Fibroblast of the aortic adventitia (primary cell): ENCODE results near the gene GPATCH1. TPM values are rescaled to one million over a fixed set of nuclear protein-coding genes. Genes with fewer than 3 reads are reported as not detected.
"Not testable (repeated sequence)": the region's sequence is repeated elsewhere in the genome, so short reads cannot be mapped to it uniquely, and the experiment has no call there.

ENCODE experiments used
- DNase-seq: peaks from one replicate; pipeline ENCODE4 v3.0.0-alpha.2; 2010; ENCODE audit warnings: low read depth
- H3K4me3 ChIP-seq: 2 replicates; pipeline ENCODE4 v1.5.1; 2011; ENCODE audit warnings: low read depth, mild to moderate bottlenecking, control low read depth, low read length, moderate library complexity
- total RNA-seq: library from RNA; depleted of rRNA; stranded (reverse); fragments of >200 nt; gene quantifications from 2 replicates; pipeline ENCODE4 v1.2.3, GENCODE V29; 2012; ENCODE audit warnings: low replicate concordance
- TF ChIP-seq, protein P1 (sequence below): IDR thresholded peaks from 2 replicates; pipeline ENCODE4 v1.5.1; 2011; ENCODE audit warnings: mild to moderate bottlenecking, low read length, control low read depth, inconsistent platforms; ENCODE audit not compliant: insufficient read depth

The GPATCH1 gene
- total RNA-seq, 1 donor = 7.8 TPM

DNA sequence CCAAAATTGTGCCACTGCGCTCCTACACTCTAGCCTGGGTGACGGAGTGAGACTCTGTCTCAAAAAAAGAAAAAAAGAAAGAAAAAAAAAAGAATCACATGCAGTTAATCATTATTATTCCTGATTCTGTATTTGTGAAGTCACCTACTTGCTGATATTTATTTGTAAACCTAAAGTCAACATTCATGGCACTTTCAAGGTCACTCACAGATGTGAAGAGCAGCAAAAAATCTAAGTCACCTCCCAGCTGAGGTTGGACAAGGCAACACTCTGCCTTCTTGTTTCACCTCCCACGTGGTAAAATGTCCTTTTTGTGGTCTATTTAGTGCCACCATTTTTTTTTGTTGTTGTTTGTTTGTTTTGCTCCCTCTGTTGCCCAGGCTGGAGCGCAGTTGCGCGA lies 77.4 kb downstream of the GPATCH1 start:
- H3K4me3 ChIP-seq = no peak overlapping the region
- no peak for DNase-seq
- TF ChIP-seq, protein P1, sequence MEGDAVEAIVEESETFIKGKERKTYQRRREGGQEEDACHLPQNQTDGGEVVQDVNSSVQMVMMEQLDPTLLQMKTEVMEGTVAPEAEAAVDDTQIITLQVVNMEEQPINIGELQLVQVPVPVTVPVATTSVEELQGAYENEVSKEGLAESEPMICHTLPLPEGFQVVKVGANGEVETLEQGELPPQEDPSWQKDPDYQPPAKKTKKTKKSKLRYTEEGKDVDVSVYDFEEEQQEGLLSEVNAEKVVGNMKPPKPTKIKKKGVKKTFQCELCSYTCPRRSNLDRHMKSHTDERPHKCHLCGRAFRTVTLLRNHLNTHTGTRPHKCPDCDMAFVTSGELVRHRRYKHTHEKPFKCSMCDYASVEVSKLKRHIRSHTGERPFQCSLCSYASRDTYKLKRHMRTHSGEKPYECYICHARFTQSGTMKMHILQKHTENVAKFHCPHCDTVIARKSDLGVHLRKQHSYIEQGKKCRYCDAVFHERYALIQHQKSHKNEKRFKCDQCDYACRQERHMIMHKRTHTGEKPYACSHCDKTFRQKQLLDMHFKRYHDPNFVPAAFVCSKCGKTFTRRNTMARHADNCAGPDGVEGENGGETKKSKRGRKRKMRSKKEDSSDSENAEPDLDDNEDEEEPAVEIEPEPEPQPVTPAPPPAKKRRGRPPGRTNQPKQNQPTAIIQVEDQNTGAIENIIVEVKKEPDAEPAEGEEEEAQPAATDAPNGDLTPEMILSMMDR = no peak

DNA sequence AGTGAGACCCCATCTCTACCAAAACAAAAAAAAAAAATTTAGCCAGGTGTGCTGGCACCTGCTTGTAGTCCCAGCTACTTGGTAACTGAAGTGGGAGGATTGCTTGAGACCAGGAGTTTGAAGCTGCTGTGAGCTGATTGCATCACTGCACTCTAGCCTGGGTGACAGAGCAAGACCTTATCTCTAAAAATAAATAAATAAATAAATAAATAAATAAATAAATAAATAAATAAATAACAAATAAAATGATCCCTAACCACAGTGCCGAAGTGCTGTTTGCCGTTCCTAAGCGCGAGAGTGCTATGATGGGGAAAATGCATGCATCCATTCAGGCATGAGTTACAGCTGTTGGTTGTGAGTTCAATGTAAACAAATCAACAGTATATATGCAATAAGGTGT lies 78.2 kb downstream of the GPATCH1 start:
- no peak for DNase-seq
- H3K4me3 ChIP-seq = no peak overlapping the region
- TF ChIP-seq, protein P1 = no peak

DNA sequence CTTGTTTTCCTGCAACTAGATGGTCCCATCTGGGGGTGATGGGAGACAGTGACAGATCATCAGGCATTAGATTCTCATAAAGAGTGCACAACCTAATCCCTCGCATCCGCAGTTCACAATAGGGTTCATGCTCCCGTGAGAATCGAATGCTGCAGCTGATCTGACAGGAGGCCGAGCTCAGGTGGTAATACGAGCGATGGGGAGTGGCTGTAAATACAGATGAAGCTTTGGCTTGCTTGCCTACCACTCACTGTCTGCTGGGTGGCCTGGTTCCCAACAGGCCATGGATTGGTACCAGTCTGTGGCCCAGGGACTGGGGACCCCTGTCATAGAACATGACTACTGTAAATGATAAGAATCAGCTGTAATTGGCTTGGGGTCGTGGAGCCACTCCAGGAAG lies 78.9 kb downstream of the GPATCH1 start:
- TF ChIP-seq, protein P1 = no peak

DNA sequence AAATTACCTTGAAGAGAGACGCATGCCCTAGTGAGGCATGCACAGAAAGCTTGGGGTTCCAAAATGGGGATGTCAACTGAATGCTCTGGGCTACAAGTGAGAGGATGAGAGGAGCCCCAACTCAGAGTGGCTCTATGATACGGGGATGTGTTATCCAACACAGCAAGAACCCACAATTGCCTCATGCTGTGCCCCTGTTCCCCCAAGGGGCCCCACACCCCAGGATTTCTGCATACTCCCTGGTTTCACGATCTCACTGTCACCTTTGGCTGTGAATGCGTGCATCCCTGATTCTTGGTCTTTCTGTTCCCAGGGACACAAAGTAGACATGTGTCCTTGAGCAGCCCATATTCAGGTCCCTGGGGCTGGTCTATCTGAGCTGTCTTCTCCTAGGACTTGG lies 80.2 kb downstream of the GPATCH1 start:
- TF ChIP-seq, protein P1 = no peak
- no peak overlapping the region for H3K4me3 ChIP-seq
- no peak for DNase-seq

More for the DNA sequence above, 78.9 kb downstream of the GPATCH1 start:
- no peak overlapping the region for H3K4me3 ChIP-seq
- no peak for DNase-seq

DNA sequence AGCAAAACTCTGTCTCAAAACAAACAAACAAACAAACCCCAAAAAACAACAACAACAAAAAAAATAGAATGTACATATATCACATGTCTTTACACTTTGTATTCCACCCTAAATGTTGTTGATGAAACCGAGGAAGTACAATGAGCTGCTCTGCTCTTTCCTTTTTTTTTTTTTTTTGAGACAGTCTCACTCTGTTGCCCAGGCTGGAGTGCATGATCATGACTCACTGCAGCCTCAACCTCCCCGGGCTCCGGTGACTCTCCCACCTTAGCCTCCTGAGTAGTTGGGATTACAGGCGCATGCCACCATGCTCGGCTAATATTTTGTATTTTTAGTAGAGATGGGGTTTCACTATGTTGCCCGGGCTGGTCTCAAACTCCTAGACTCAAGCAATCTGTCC lies 82.5 kb downstream of the GPATCH1 start:
- TF ChIP-seq, protein P1 = no peak
- DNase-seq = no peak
- no peak overlapping the region for H3K4me3 ChIP-seq

DNA sequence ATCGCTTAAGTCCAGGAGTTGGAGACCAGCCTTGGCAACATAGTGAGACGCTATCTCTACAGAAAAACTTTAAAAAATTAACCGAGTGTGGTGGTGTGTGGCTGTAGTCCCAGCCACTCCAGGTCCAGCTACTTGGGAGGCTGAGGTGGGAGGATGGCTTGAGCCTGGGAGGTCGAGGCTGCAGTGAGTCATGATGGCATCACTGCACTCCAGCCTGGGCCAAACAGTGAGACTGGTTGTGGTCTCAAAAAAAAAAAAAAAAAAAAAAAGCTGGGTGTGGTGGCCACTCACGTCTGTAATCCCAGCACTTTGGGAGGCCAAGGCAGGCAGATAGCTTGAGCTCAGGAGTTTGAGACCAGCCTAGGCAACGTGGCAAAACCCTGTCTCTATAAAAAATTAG lies 85.1 kb downstream of the GPATCH1 start:
- peak; percentile 10 for DNase-seq
- H3K4me3 ChIP-seq = not testable (repeated sequence)

DNA sequence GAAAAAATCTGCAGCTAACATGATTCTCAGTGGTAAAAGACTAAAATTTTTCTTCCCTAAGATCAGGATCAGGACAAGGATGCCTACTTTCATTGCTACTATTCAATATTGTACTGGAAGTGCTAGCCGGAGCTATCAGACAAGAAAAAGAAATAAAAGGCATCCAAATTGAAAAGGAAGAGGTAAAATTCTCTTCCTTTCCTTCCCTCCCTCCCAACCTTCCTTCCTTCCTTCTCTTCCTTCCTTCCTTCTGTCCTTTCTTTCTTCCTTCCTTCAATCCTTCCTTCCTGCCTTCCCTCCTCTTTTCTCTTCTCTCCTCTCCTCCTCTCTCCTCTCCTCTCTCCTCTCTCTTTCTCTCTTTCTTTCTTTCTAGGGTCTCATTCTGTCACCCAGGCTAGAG lies 86.5 kb downstream of the GPATCH1 start:
- TF ChIP-seq, protein P1 = no peak
- H3K4me3 ChIP-seq = no peak overlapping the region
- DNase-seq = no peak
